H9 (cell line): ENCODE measurements around the gene VMAC. TPM values are rescaled to one million over a fixed set of nuclear protein-coding genes. Genes with fewer than 3 reads are reported as not detected.
A peak's percentile ranks its signal among the peaks of the same experiment; 100 is the strongest.

Experiments
- DNase-seq: peaks from one replicate; pipeline ENCODE4 v3.0.0-alpha.2; 2017
- H2AFZ ChIP-seq: one replicate; pipeline ENCODE4 v1.6.1; 2013; ENCODE audit warnings: mild to moderate bottlenecking, low read length, control low read depth, moderate library complexity
- H2AK5ac ChIP-seq: 2 replicates; pipeline ENCODE4 v1.6.1; 2013; ENCODE audit warnings: low read length, control low read depth, mixed read lengths; ENCODE audit not compliant: insufficient read length
- H2BK120ac ChIP-seq: one replicate; pipeline ENCODE4 v1.6.1; 2013; ENCODE audit warnings: low read depth, mild to moderate bottlenecking, low read length, control low read depth, inconsistent platforms; ENCODE audit not compliant: poor library complexity, severe bottlenecking
- H2BK12ac ChIP-seq: 2 replicates; pipeline ENCODE4 v1.6.1; 2013; ENCODE audit warnings: low read length, control low read depth, mixed read lengths, low read depth; ENCODE audit not compliant: insufficient read length
- H2BK15ac ChIP-seq: 2 replicates; pipeline ENCODE4 v1.6.1; 2013; ENCODE audit warnings: low read depth, low read length, control low read depth
- H2BK20ac ChIP-seq: one replicate; pipeline ENCODE4 v1.6.1; 2013; ENCODE audit warnings: low read depth, mild to moderate bottlenecking, low read length, control low read depth, inconsistent platforms; ENCODE audit not compliant: poor library complexity, severe bottlenecking
- H2BK5ac ChIP-seq: 2 replicates; pipeline ENCODE4 v1.6.1; 2013; ENCODE audit warnings: low read length, control low read depth, mixed read lengths; ENCODE audit not compliant: insufficient read length
- H3K14ac ChIP-seq: 2 replicates; pipeline ENCODE4 v1.6.1; 2013; ENCODE audit warnings: low read length, control low read depth; ENCODE audit not compliant: insufficient read depth
- H3K18ac ChIP-seq: 2 replicates; pipeline ENCODE4 v1.6.1; 2013; ENCODE audit warnings: low read depth, mild to moderate bottlenecking, mixed read lengths, low read length, control low read depth; ENCODE audit not compliant: insufficient read length
- H3K23ac ChIP-seq: 2 replicates; pipeline ENCODE4 v1.6.1; 2013; ENCODE audit warnings: low read length, control low read depth, mixed read lengths, low read depth; ENCODE audit not compliant: insufficient read length
- H3K23me2 ChIP-seq: 2 replicates; pipeline ENCODE4 v1.6.1; 2013; ENCODE audit warnings: low read depth, mild to moderate bottlenecking, mixed read lengths, low read length, control low read depth; ENCODE audit not compliant: insufficient read length, poor library complexity, severe bottlenecking
- H3K27ac ChIP-seq: 2 replicates; pipeline ENCODE4 v1.5.1; 2013; ENCODE audit warnings: low read length, control low read depth, mixed read lengths, low read depth; ENCODE audit not compliant: insufficient read length
- H3K27me3 ChIP-seq: 2 replicates; pipeline ENCODE4 v1.6.1; 2013; ENCODE audit warnings: low read length, control low read depth, inconsistent platforms; ENCODE audit not compliant: insufficient read depth
- H3K4ac ChIP-seq: 2 replicates; pipeline ENCODE4 v1.6.1; 2013; ENCODE audit warnings: low read depth, mild to moderate bottlenecking, control low read depth, inconsistent platforms, low read length, moderate library complexity
- H3K4me1 ChIP-seq: 2 replicates; pipeline ENCODE4 v1.6.1; 2013; ENCODE audit warnings: low read length, control low read depth, inconsistent platforms; ENCODE audit not compliant: insufficient read depth
- H3K4me2 ChIP-seq: 2 replicates; pipeline ENCODE4 v1.6.1; 2013; ENCODE audit warnings: low read length, control low read depth, mixed read lengths; ENCODE audit not compliant: insufficient read length, insufficient read depth
- H3K56ac ChIP-seq: 2 replicates; pipeline ENCODE4 v1.6.1; 2013; ENCODE audit warnings: low read depth, mild to moderate bottlenecking, mixed read lengths, low read length, control low read depth; ENCODE audit not compliant: insufficient read length
- H3K79me1 ChIP-seq: 2 replicates; pipeline ENCODE4 v1.6.1; 2013; ENCODE audit warnings: low read depth, mild to moderate bottlenecking, moderate library complexity, low read length, control low read depth, inconsistent platforms; ENCODE audit not compliant: insufficient read depth, poor library complexity, severe bottlenecking
- H3K79me2 ChIP-seq: 2 replicates; pipeline ENCODE4 v1.6.1; 2013; ENCODE audit warnings: low read length, control low read depth, inconsistent platforms; ENCODE audit not compliant: insufficient read depth
- H3K9ac ChIP-seq: 2 replicates; pipeline ENCODE4 v1.6.1; 2013; ENCODE audit warnings: low read length, control low read depth, mixed read lengths; ENCODE audit not compliant: insufficient read length; ENCODE audit errors: extremely low read depth
- H3K9me3 ChIP-seq: one replicate; pipeline ENCODE4 v1.6.1; 2013; ENCODE audit warnings: low read depth, low read length, inconsistent platforms; ENCODE audit not compliant: control insufficient read depth
- H3T11ph ChIP-seq: one replicate; pipeline ENCODE4 v1.6.1; 2013; ENCODE audit warnings: mild to moderate bottlenecking, low read length, control low read depth, inconsistent platforms
- H4K20me1 ChIP-seq: one replicate; pipeline ENCODE4 v1.6.1; 2013; ENCODE audit not compliant: control insufficient read depth, insufficient read length, insufficient read depth
- H4K5ac ChIP-seq: 2 replicates; pipeline ENCODE4 v1.6.1; 2013; ENCODE audit warnings: low read depth, mild to moderate bottlenecking, mixed read lengths, low read length, control low read depth; ENCODE audit not compliant: insufficient read length
- H4K8ac ChIP-seq: replicated peaks from 2 replicates; pipeline ENCODE4 v1.6.1; 2013; ENCODE audit warnings: low read length, control low read depth, mixed read lengths, low read depth; ENCODE audit not compliant: insufficient read length
- H4K91ac ChIP-seq: 2 replicates; pipeline ENCODE4 v1.6.1; 2013; ENCODE audit warnings: low read depth, mild to moderate bottlenecking, moderate library complexity, mixed read lengths, low read length, control low read depth; ENCODE audit not compliant: insufficient read length
- H3K27ac Mint-ChIP-seq, 3 experiments: 2 replicates in 2 of 3; 3 replicates in 1 of 3; pipeline ENCODE4 v1.8.0; 2020 to 2021; ENCODE audit warnings: mixed read lengths in 3 of 3, mild to moderate bottlenecking in 1 of 3, moderate library complexity in 1 of 3
- H3K27me3 Mint-ChIP-seq: 2 replicates; pipeline ENCODE4 v1.8.0; 2021; ENCODE audit warnings: low read depth, mild to moderate bottlenecking, moderate library complexity, mixed read lengths
- H3K36me3 Mint-ChIP-seq, 3 experiments: 2 replicates in 2 of 3; 3 replicates in 1 of 3; pipeline ENCODE4 v1.8.0; 2020 to 2021; ENCODE audit warnings: low read depth in 3 of 3, mixed read lengths in 3 of 3; ENCODE audit not compliant: insufficient read depth in 1 of 3
- H3K4me1 Mint-ChIP-seq, 2 experiments: 2 replicates each; pipeline ENCODE4 v1.8.0; 2020; ENCODE audit warnings: mixed read lengths in 2 of 2
- H3K4me3 Mint-ChIP-seq, 2 experiments: 2 replicates in 1 of 2; 3 replicates in 1 of 2; pipeline ENCODE4 v1.8.0; 2020 to 2021; ENCODE audit warnings: mild to moderate bottlenecking in 2 of 2, mixed read lengths in 2 of 2, moderate library complexity in 1 of 2
- H3K9me3 Mint-ChIP-seq, 2 experiments: 2 replicates in 1 of 2; 3 replicates in 1 of 2; pipeline ENCODE4 v1.8.0; 2020; ENCODE audit warnings: mild to moderate bottlenecking in 2 of 2, mixed read lengths in 2 of 2, moderate library complexity in 1 of 2
- CTCF ChIP-seq: fragments of 200-600 bp; sonication (generic); conservative IDR thresholded peaks from 3 replicates; pipeline ENCODE4 v1.8.0; 2021; ENCODE audit warnings: antibody characterized with exemption, mild to moderate bottlenecking
- WGBS: extraction: QIAGEN DNeasy Blood & Tissue Kit; methylation state at CpG from one replicate; pipeline ENCODE4 v1.1.7; 2013; ENCODE audit warnings: missing lambda C conversion rate, low lambda C conversion rate, mixed read lengths; ENCODE audit not compliant: insufficient read length; ENCODE audit errors: extremely low coverage; 5-methylcytosine and 5-hydroxymethylcytosine counted together
- total RNA-seq: library from RNA; stranded (reverse); gene quantifications from 2 replicates; pipeline ENCODE4 v1.2.1, GENCODE V29; 2021

VMAC gene
- total RNA-seq, 1 experiment from 2014 or later, result 2.2 TPM

GRCh38 chr19:5951338-5951861 is 46.7 kb downstream of the VMAC start:
- Histone ChIP-seq H3K27me3 (no peaks in the 10 kb centered on the region), H2BK5ac (no peak overlapping the region), H4K8ac (no peak overlapping the region), H3T11ph (no peak overlapping the region), H3K9me3 (no peaks in the 10 kb centered on the region), H3K18ac (no peak overlapping the region), H4K5ac (no peak overlapping the region), H4K20me1 (no peaks in the 10 kb centered on the region), H2BK20ac (no peak overlapping the region), H2BK12ac (no peak overlapping the region), H3K27ac (no peak overlapping the region), H3K23ac (no peak overlapping the region), H2AFZ (no peak overlapping the region), H3K79me1 (peaks cover 10% of the 10 kb centered on the region), H2BK120ac (no peak overlapping the region), H3K79me2 (peaks cover 3% of the 10 kb centered on the region; the same call in 1 of the 2 replicates), H3K56ac (no peak overlapping the region), H3K9ac (no peak overlapping the region), H4K91ac (no peak overlapping the region), H3K4me1 (peaks cover 27% of the 10 kb centered on the region), H2BK15ac (no peak overlapping the region), H3K4me2 (peak overlapping the region; percentile 19), H3K14ac (no peak overlapping the region; the same call in 1 of the 2 replicates), H2AK5ac (no peak overlapping the region), H3K23me2 (no peaks in the 10 kb centered on the region), H3K4ac (no peak overlapping the region)
- no peaks in the 10 kb centered on the region for H3K9me3 Mint-ChIP-seq
- H3K27ac Mint-ChIP-seq, result peak overlapping the region in 2 of 3 experiments; percentile 40 to 78; a peak in 3 of 7 replicates
- H3K4me3 Mint-ChIP-seq, result peak overlapping the region in 1 of 2 experiments; percentile 63; a peak in 4 of 5 replicates
- peaks cover 1% of the 10 kb centered on the region; the same call in 1 of the 2 replicates for H3K27me3 Mint-ChIP-seq
- H3K36me3 Mint-ChIP-seq, result peaks cover 2 to 13% (median 4%) of the 10 kb centered on the region in 3 experiments; a peak in 6 of 7 replicates
- TF ChIP-seq CTCF, result no peak
- WGBS, result no CpG with 5 or more reads among the region's 19 CpGs
- peaks cover 84 to 87% of the 10 kb centered on the region in 2 experiments for H3K4me1 Mint-ChIP-seq
- peak; percentile 46 for DNase-seq
